GM12891 (cell line): Measurements from ENCODE around the gene SOX3.

Experiments used
- DNase-seq: peaks from one replicate; pipeline ENCODE4 v3.0.0; 2011; ENCODE audit warnings: low spot score; ENCODE audit not compliant: insufficient read length
- FAIRE-seq: peaks from 2 replicates; lab custom pipeline; 2011; peaks lifted over from hg19 to GRCh38; lab: Jason Lieb, UNC
- PAX5 ChIP-seq: IDR thresholded peaks from 2 replicates; pipeline ENCODE4 v1.6.1; 2011; ENCODE audit warnings: low read length, moderate library complexity, mild to moderate bottlenecking; ENCODE audit not compliant: insufficient read depth, severe bottlenecking
- POLR2A ChIP-seq: IDR thresholded peaks from 2 replicates; pipeline ENCODE4 v1.6.1; 2011; ENCODE audit warnings: low read depth, low read length, control low read depth
- POLR2AphosphoS5 ChIP-seq: IDR thresholded peaks from 2 replicates; pipeline ENCODE4 v1.6.1; 2011; ENCODE audit warnings: low read depth, low read length, control low read depth
- POU2F2 ChIP-seq: IDR thresholded peaks from 2 replicates; pipeline ENCODE4 v1.6.1; 2011; ENCODE audit warnings: low read depth, mild to moderate bottlenecking, control low read depth, low read length, moderate library complexity
- SPI1 ChIP-seq: IDR thresholded peaks from 2 replicates; pipeline ENCODE4 v1.6.1; 2011; ENCODE audit warnings: low read depth, low read length, control low read depth
- TAF1 ChIP-seq: IDR thresholded peaks from 2 replicates; pipeline ENCODE4 v1.6.1; 2011; ENCODE audit warnings: low read depth, low read length, control low read depth

The SOX3 gene

GRCh38 chrX:140509468-140510305, 4.8 kb upstream of the SOX3 start:
- TF ChIP-seq POU2F2 (no peak), POLR2AphosphoS5 (no peak), TAF1 (no peak), POLR2A (no peak), PAX5 (no peak), SPI1 (no peak)
- FAIRE-seq, result no peak
- no peak for DNase-seq

- TF ChIP-seq PAX5, result no peak
- no peak for TF ChIP-seq POLR2AphosphoS5
- no peak for TF ChIP-seq TAF1
- TF ChIP-seq SPI1, result no peak
- no peak for TF ChIP-seq POU2F2
- TF ChIP-seq POLR2A, result no peak
- no peak for FAIRE-seq
- DNase-seq, result no peak
Measured at GRCh38 chrX:140508958-140509357, 4.1 kb upstream of the SOX3 start.

- DNase-seq (no peak), FAIRE-seq (no peak)
- no peak for TF ChIP-seq TAF1
- no peak for TF ChIP-seq SPI1
- TF ChIP-seq POLR2A, result no peak
- no peak for TF ChIP-seq POU2F2
- TF ChIP-seq PAX5, result no peak
- TF ChIP-seq POLR2AphosphoS5, result no peak
Measured at GRCh38 chrX:140507982-140508305, 3.1 kb upstream of the SOX3 start.

- FAIRE-seq (no peak), DNase-seq (no peak)
- TF ChIP-seq POLR2AphosphoS5, result no peak
- TF ChIP-seq SPI1, result no peak
- TF ChIP-seq POLR2A, result no peak
- no peak for TF ChIP-seq TAF1
- TF ChIP-seq POU2F2, result no peak
- TF ChIP-seq PAX5, result no peak
Measured at GRCh38 chrX:140507223-140507981, 2.5 kb upstream of the SOX3 start.

- DNase-seq (no peak), FAIRE-seq (no peak)
- TF ChIP-seq POLR2A, result no peak
- no peak for TF ChIP-seq SPI1
- no peak for TF ChIP-seq TAF1
- TF ChIP-seq PAX5, result no peak
- no peak for TF ChIP-seq POLR2AphosphoS5
- TF ChIP-seq POU2F2, result no peak
Measured at GRCh38 chrX:140505421-140506337, 810 bp upstream of the SOX3 start.

GRCh38 chrX:140503714-140504351, 1.0 kb downstream of the SOX3 start:
- no peak for TF ChIP-seq TAF1
- TF ChIP-seq POLR2AphosphoS5, result no peak
- no peak for TF ChIP-seq SPI1
- TF ChIP-seq PAX5, result no peak
- TF ChIP-seq POLR2A, result no peak
- no peak for TF ChIP-seq POU2F2
- FAIRE-seq, result no peak
- DNase-seq, result no peak

- TF ChIP-seq POU2F2 (no peak), PAX5 (no peak), POLR2AphosphoS5 (no peak), SPI1 (no peak), TAF1 (no peak), POLR2A (no peak)
- FAIRE-seq (no peak), DNase-seq (no peak)
Measured at GRCh38 chrX:140503238-140503601, 1.6 kb downstream of the SOX3 start.

GRCh38 chrX:140502491-140503237, 2.2 kb downstream of the SOX3 start:
- TF ChIP-seq SPI1, result no peak
- no peak for TF ChIP-seq PAX5
- no peak for TF ChIP-seq POLR2AphosphoS5
- no peak for TF ChIP-seq TAF1
- TF ChIP-seq POU2F2, result no peak
- TF ChIP-seq POLR2A, result no peak
- DNase-seq (no peak), FAIRE-seq (no peak)
